H1 (cell line): ENCODE measurements around the gene RGL2. TPM values are rescaled to one million over a fixed set of nuclear protein-coding genes. Genes with fewer than 3 reads are reported as not detected.

Experiments used
- CTCF ChIA-PET: fragments of 300-600 bp; sonication (Branson Sonifier 250); formaldehyde crosslinking; loops from one replicate; lab custom pipeline; 2021; ENCODE audit not compliant: partially characterized antibody; lab: Charles Lee
- POLR2A ChIA-PET: fragments of 300-600 bp; sonication (Branson Sonifier 250); formaldehyde crosslinking; loops from one replicate; lab custom pipeline; 2021; ENCODE audit warnings: inconsistent platforms; ENCODE audit not compliant: partially characterized antibody; lab: Charles Lee
- DNase-seq, 2 experiments: peaks; one replicate each; pipeline versions ENCODE4 v3.0.0 to v3.0.0-alpha.2; 2010 to 2022; ENCODE audit warnings: low spot score in 2 of 2, low read depth in 1 of 2, mixed read lengths in 1 of 2
- FAIRE-seq: peaks from 2 replicates; lab custom pipeline; 2011; peaks lifted over from hg19 to GRCh38; lab: Jason Lieb, UNC
- H2AFZ ChIP-seq: 2 replicates; pipeline ENCODE4 v1.8.1; 2012; ENCODE audit warnings: low read length, inconsistent platforms
- H2AK5ac ChIP-seq: 2 replicates; pipeline ENCODE4 v1.6.1; 2013; ENCODE audit warnings: low read depth, low read length
- H2BK120ac ChIP-seq: replicated peaks from 2 replicates; pipeline ENCODE3; 2013; ENCODE audit warnings: low read depth, low read length, inconsistent platforms
- H2BK12ac ChIP-seq: 2 replicates; pipeline ENCODE4 v1.6.1; 2013; ENCODE audit warnings: low read depth, low read length
- H2BK15ac ChIP-seq: 2 replicates; pipeline ENCODE4 v1.6.1; 2013; ENCODE audit warnings: low read length
- H2BK20ac ChIP-seq: 2 replicates; pipeline ENCODE4 v1.6.1; 2013; ENCODE audit warnings: low read length
- H2BK5ac ChIP-seq: 2 replicates; pipeline ENCODE4 v1.6.1; 2013; ENCODE audit warnings: low read depth, low read length
- H3K14ac ChIP-seq: 2 replicates; pipeline ENCODE4 v1.6.1; 2013; ENCODE audit warnings: inconsistent platforms; ENCODE audit not compliant: insufficient read length
- H3K18ac ChIP-seq: 2 replicates; pipeline ENCODE4 v1.6.1; 2013; ENCODE audit warnings: low read length; ENCODE audit errors: extremely low read depth
- H3K23ac ChIP-seq: 2 replicates; pipeline ENCODE4 v1.6.1; 2013; ENCODE audit warnings: inconsistent platforms; ENCODE audit not compliant: insufficient read length
- H3K23me2 ChIP-seq: 2 replicates; pipeline ENCODE4 v1.6.1; 2013; ENCODE audit warnings: low read depth, low read length
- H3K27ac ChIP-seq: 2 replicates; pipeline ENCODE4 v1.6.1; 2011; ENCODE audit warnings: low read depth, low read length, inconsistent platforms
- H3K27me3 ChIP-seq, 4 experiments: replicated peaks in 1 of 4; 1 replicate in 1 of 4; 2 replicates in 3 of 4; pipeline versions ENCODE4 v1.6.1 to v1.8.1; 2011 to 2013; ENCODE audit warnings: low read length in 3 of 4, mild to moderate bottlenecking in 3 of 4, inconsistent platforms in 2 of 4, mixed read lengths in 2 of 4, moderate library complexity in 1 of 4; ENCODE audit not compliant: control insufficient read depth in 3 of 4, insufficient read depth in 3 of 4; ENCODE audit errors: extremely low read depth in 1 of 4
- H3K36me3 ChIP-seq, 4 experiments: 2 replicates each; pipeline versions ENCODE4 v1.6.1 to v1.8.1; 2011 to 2013; ENCODE audit warnings: mild to moderate bottlenecking in 4 of 4, low read length in 3 of 4, moderate library complexity in 2 of 4, control low read depth in 1 of 4, inconsistent platforms in 1 of 4; ENCODE audit not compliant: insufficient read depth in 4 of 4, control insufficient read depth in 2 of 4
- H3K4ac ChIP-seq: replicated peaks from 2 replicates; pipeline ENCODE3; 2013; ENCODE audit warnings: low read length, low read depth, mixed read lengths, inconsistent platforms; ENCODE audit not compliant: insufficient read length
- H3K4me1 ChIP-seq, 4 experiments: replicated peaks in 1 of 4; 1 replicate in 1 of 4; 2 replicates in 3 of 4; pipeline versions ENCODE4 v1.6.1 to v1.8.1; 2011 to 2013; ENCODE audit warnings: low read length in 3 of 4, inconsistent platforms in 2 of 4, mixed read lengths in 1 of 4; ENCODE audit not compliant: insufficient read depth in 4 of 4, control insufficient read depth in 3 of 4
- H3K4me2 ChIP-seq, 2 experiments: 2 replicates each; pipeline versions ENCODE4 v1.6.1 to v1.8.1; 2011 to 2013; ENCODE audit warnings: low read depth in 2 of 2, low read length in 2 of 2, control low read depth in 1 of 2, inconsistent platforms in 1 of 2, mild to moderate bottlenecking in 1 of 2; ENCODE audit not compliant: insufficient read depth in 1 of 2
- H3K4me3 ChIP-seq, 4 experiments: fragments of 200-600, 300-600 bp in 1 of 4; sonication (generic), shearing (Covaris generic), sonication (Bioruptor Twin) in 1 of 4; 2 replicates each; pipeline versions ENCODE4 v1.5.1 to v1.8.1; 2011 to 2016; ENCODE audit warnings: low read length in 4 of 4, low read depth in 3 of 4, control low read depth in 2 of 4, inconsistent platforms in 2 of 4, mild to moderate bottlenecking in 2 of 4, mixed read lengths in 1 of 4, moderate library complexity in 1 of 4; ENCODE audit not compliant: insufficient read depth in 2 of 4; ENCODE audit errors: extremely low read depth in 1 of 4
- H3K56ac ChIP-seq: replicated peaks from 2 replicates; pipeline ENCODE3; 2013; ENCODE audit warnings: low read depth, mild to moderate bottlenecking, mixed read lengths, low read length, inconsistent platforms; ENCODE audit not compliant: insufficient read length
- H3K79me1 ChIP-seq: 2 replicates; pipeline ENCODE4 v1.6.1; 2013; ENCODE audit warnings: low read depth, low read length, control low read depth
- H3K79me2 ChIP-seq, 2 experiments: 2 replicates each; pipeline versions ENCODE4 v1.6.1 to v1.8.1; 2012 to 2013; ENCODE audit warnings: low read length in 2 of 2, mild to moderate bottlenecking in 2 of 2, inconsistent platforms in 1 of 2; ENCODE audit not compliant: insufficient read depth in 2 of 2, control insufficient read depth in 1 of 2
- H3K9ac ChIP-seq, 4 experiments: replicated peaks in 1 of 4; 1 replicate in 1 of 4; 2 replicates in 3 of 4; pipeline versions ENCODE4 v1.6.1 to v1.8.1; 2011 to 2013; ENCODE audit warnings: low read depth in 3 of 4, low read length in 3 of 4, control low read depth in 2 of 4, mild to moderate bottlenecking in 2 of 4, moderate library complexity in 2 of 4, inconsistent platforms in 1 of 4; ENCODE audit errors: extremely low read depth in 1 of 4
- H3K9me3 ChIP-seq, 2 experiments: 2 replicates each; pipeline versions ENCODE4 v1.6.1 to v1.8.1; 2012 to 2013; ENCODE audit warnings: mild to moderate bottlenecking in 2 of 2, moderate library complexity in 2 of 2, control low read depth in 1 of 2, inconsistent platforms in 1 of 2, low read depth in 1 of 2, low read length in 1 of 2, mixed read lengths in 1 of 2; ENCODE audit not compliant: insufficient read depth in 2 of 2
- H4K20me1 ChIP-seq, 2 experiments: replicated peaks in 1 of 2; 2 replicates each; pipeline versions ENCODE3 to v1.8.1; 2011 to 2013; ENCODE audit warnings: inconsistent platforms in 2 of 2, low read length in 2 of 2, mild to moderate bottlenecking in 1 of 2; ENCODE audit not compliant: insufficient read depth in 2 of 2, control insufficient read depth in 1 of 2
- H4K5ac ChIP-seq: 2 replicates; pipeline ENCODE4 v1.6.1; 2013; ENCODE audit warnings: low read length, low read depth, mixed read lengths, inconsistent platforms; ENCODE audit not compliant: insufficient read length
- H4K8ac ChIP-seq: 2 replicates; pipeline ENCODE4 v1.8.0; 2013; ENCODE audit warnings: mild to moderate bottlenecking, moderate library complexity, low read length, inconsistent platforms; ENCODE audit not compliant: insufficient read depth; ENCODE audit errors: extremely low read depth
- H4K91ac ChIP-seq: replicated peaks from 2 replicates; pipeline ENCODE3; 2013; ENCODE audit warnings: low read length, mixed read lengths, inconsistent platforms; ENCODE audit not compliant: insufficient read length
- BACH1 ChIP-seq: IDR thresholded peaks from 2 replicates; pipeline ENCODE4 v1.6.1; 2012; ENCODE audit warnings: low read length, improper control_type of control experiment
- CTBP2 ChIP-seq: IDR thresholded peaks from 2 replicates; pipeline ENCODE4 v1.7.0; 2011; ENCODE audit warnings: borderline replicate concordance, mild to moderate bottlenecking, moderate library complexity, mixed read lengths, low read length; ENCODE audit not compliant: insufficient read depth, insufficient read length
- EGR1 ChIP-seq: IDR thresholded peaks from 2 replicates; pipeline ENCODE4 v1.6.1; 2011; ENCODE audit warnings: low read depth, low read length, borderline replicate concordance
- POLR2A ChIP-seq, 2 experiments: IDR thresholded peaks; 1 replicate in 1 of 2; 2 replicates in 1 of 2; pipeline ENCODE4 v1.6.1; 2011; ENCODE audit warnings: low read depth in 2 of 2, low read length in 2 of 2, mild to moderate bottlenecking in 2 of 2; ENCODE audit errors: control extremely low read depth in 1 of 2
- SIN3A ChIP-seq, 2 experiments: IDR thresholded peaks in 1 of 2; conservative IDR thresholded peaks in 1 of 2; 2 replicates each; pipeline ENCODE4 v1.6.1; 2011 to 2012; ENCODE audit warnings: low read length in 2 of 2, improper control_type of control experiment in 1 of 2, low read depth in 1 of 2, mild to moderate bottlenecking in 1 of 2
- WGBS, 2 experiments: shearing (Covaris generic) in 1 of 2; methylation state at CpG; one replicate each; pipeline versions ENCODE4 v1.1.6 to v1.1.7; 2013 to 2015; ENCODE audit warnings: low lambda C conversion rate in 2 of 2, mixed read lengths in 2 of 2, inconsistent platforms in 1 of 2, low coverage in 1 of 2, missing lambda C conversion rate in 1 of 2; ENCODE audit not compliant: insufficient replicate concordance in 2 of 2, insufficient coverage in 1 of 2, insufficient read length in 1 of 2; ENCODE audit errors: extremely low coverage in 1 of 2, missing lambda C conversion rate in 1 of 2; 5-methylcytosine and 5-hydroxymethylcytosine counted together
- polyA plus RNA-seq, 7 experiments: library from polyadenylated mRNA; depleted of rRNA in 3 of 7; stranded (reverse) in 5 of 7; unstranded in 2 of 7; fragments of >200 nt in 5 of 7; fragments of 200-250 nt in 2 of 7; gene quantifications; 1 replicate in 5 of 7; 2 replicates in 1 of 7; 4 replicates in 1 of 7; pipeline versions ENCODE4 v1.2.1 to v1.2.3, GENCODE V29; 2011 to 2013; ENCODE audit warnings: missing spikeins in 2 of 7, mixed read lengths in 2 of 7
- total RNA-seq: library from RNA; stranded (reverse); fragmentation: NEBNext Ultra II Directional; extraction: Animal tissue kit (Norgen Biotek cat#: 25700); gene quantifications from 2 replicates; pipeline ENCODE4 v1.2.1, GENCODE V29; 2021

Gene RGL2
- total and polyA plus RNA-seq, 2 of the 8 experiments (the other 6 are each of a cell fraction or from before 2014, with no cell fraction given): 58.1 to 80.3 TPM

- Histone ChIP-seq H2BK12ac (no peak overlapping the region), H4K91ac (no peak overlapping the region), H3K4me3 (peak overlapping the region; percentile 20 to 70 (median 52); a peak in 7 of 8 replicates), H4K8ac (no peak overlapping the region), H2BK15ac (no peak overlapping the region), H3K79me1 (no peaks in the 10 kb centered on the region), H4K5ac (no peak overlapping the region), H3K27me3 (peaks cover 0 to 21% (median 11%) of the 10 kb centered on the region in 4 experiments; a peak in 6 of 7 replicates), H3K36me3 (peaks cover 0 to 2% (median 0%) of the 10 kb centered on the region in 4 experiments; a peak in 1 of 8 replicates), H3K18ac (no peak overlapping the region)
- no peak for FAIRE-seq
- TF ChIP-seq SIN3A (conservative IDR thresholded peaks at IDR 0.05 in 1 of 2, IDR thresholded peaks at IDR 0.05 in 1 of 2; ENCODE audit: low read depth in 1 of 2, low read length in 2 of 2) (peak in 1 of 2 experiments; percentile 40; a peak in 2 of 4 replicates), CTBP2 (no peak), EGR1 (no peak), POLR2A (IDR thresholded peaks at IDR 0.05; ENCODE audit: control extremely low read depth in 1 of 2, low read depth in 2 of 2, low read length in 2 of 2) (no peak), BACH1 (no peak)
- TF ChIP-seq, all 59 proteins: peak for 1
- H3K14ac ChIP-seq: no peak overlapping the region
- no peak for DNase-seq
- peaks cover 0 to 10% (median 7%) of the 10 kb centered on the region in 4 experiments; a peak in 4 of 7 replicates for H3K4me1 ChIP-seq
- H3K27ac ChIP-seq: no peak overlapping the region
- no peak overlapping the region for H3K9ac ChIP-seq
- H3K23ac ChIP-seq: no peak overlapping the region
- ChIA-PET POLR2A (interaction anchor here (0.7 to 2.2 kb wide), 15 partner anchors 8 to 276 kb away, joined by 3 to 15 read pairs (median 5); partner anchors contain the start of genes HSD17B8, RGL2, RING1 and RPS18), CTCF (interaction anchor here (0.9 to 7.9 kb wide), 39 partner anchors 11 to 315 kb away, joined by 3 to 107 read pairs (median 6); partner anchors contain the start of genes HSD17B8, RING1, RPS18 and VPS52)
- peak overlapping the region; percentile 63 to 98 for H3K4me2 ChIP-seq
- H2BK5ac ChIP-seq: no peak overlapping the region
- 15% methylated on average over 14 of the region's 18 CpGs; no CpG with 5 or more reads in 1 of the 2 experiments for WGBS, 2 experiments
- no peak overlapping the region for H3K4ac ChIP-seq
- no peak overlapping the region for H3K56ac ChIP-seq
- H4K20me1 ChIP-seq: no peaks in the 10 kb centered on the region
- H2BK120ac ChIP-seq: no peak overlapping the region
- H2BK20ac ChIP-seq: no peak overlapping the region
- H2AFZ ChIP-seq: no peak overlapping the region
- peaks cover 9% of the 10 kb centered on the region; the same call in 1 of the 2 replicates for H3K23me2 ChIP-seq
- no peaks in the 10 kb centered on the region for H3K9me3 ChIP-seq
- H3K79me2 ChIP-seq: no peaks in the 10 kb centered on the region
- H2AK5ac ChIP-seq: no peak overlapping the region
These were observed 50.2 kb downstream of the RGL2 start for GRCh38 chr6:33248643-33248931.
